Lower lobe of right lung (tissue), 2 donors: Measurements from ENCODE around the gene XPNPEP2. TPM values are rescaled to one million over a fixed set of nuclear protein-coding genes. Genes with fewer than 3 reads are reported as not detected.
"Not testable (repeated sequence)": the region's sequence is repeated elsewhere in the genome, so short reads cannot be mapped to it uniquely, and the experiment has no call there.

ENCODE experiments used
- ATAC-seq, 2 donors: fragments of 200-7000 bp; cut with Tn5 transposase; one replicate each; pipeline ENCODE4 v1.9.1; 2020 to 2022; ENCODE audit warnings: mild to moderate bottlenecking in 2 of 2, moderate library complexity in 2 of 2
- DNase-seq: peaks from one replicate; pipeline ENCODE4 v3.0.0-alpha.2; 2020
- H3K27ac ChIP-seq: fragments of 200-600 bp; one replicate; pipeline ENCODE4 v1.8.0; 2022
- H3K27me3 ChIP-seq: fragments of 200-600 bp; one replicate; pipeline ENCODE4 v1.8.0; 2022; ENCODE audit warnings: low read depth
- H3K36me3 ChIP-seq: fragments of 200-600 bp; one replicate; pipeline ENCODE4 v1.8.0; 2022; ENCODE audit warnings: mild to moderate bottlenecking
- H3K4me1 ChIP-seq: fragments of 200-600 bp; one replicate; pipeline ENCODE4 v1.8.0; 2022
- H3K4me3 ChIP-seq: fragments of 200-600 bp; one replicate; pipeline ENCODE4 v1.8.0; 2022; ENCODE audit warnings: mild to moderate bottlenecking
- H3K9me3 ChIP-seq: fragments of 200-600 bp; one replicate; pipeline ENCODE4 v1.8.0; 2022
- intact Hi-C: fragments of 100-400 bp; cut with DNase I; formaldehyde crosslinking; loops from one replicate; pipeline ENCODE4 v1.11.0; 2022
- total RNA-seq: library from RNA; stranded (reverse); fragmentation: NEBNext Ultra II Directional; extraction: Animal tissue kit (Norgen Biotek cat#: 25700); gene quantifications from one replicate; pipeline ENCODE4 v1.2.1, GENCODE V29; 2021
- TF ChIP-seq, protein P1 (sequence below): fragments of 200-600 bp; IDR thresholded peaks from one replicate; pipeline ENCODE4 v1.8.0; 2022; ENCODE audit warnings: antibody characterized with exemption, mild to moderate bottlenecking
- donor health status: DM: no; HTN: yes; CAD: no; lungs with severe emphysema.

Gene XPNPEP2
- total RNA-seq, 1 donor from 2014 or later = 2.9 TPM

DNA sequence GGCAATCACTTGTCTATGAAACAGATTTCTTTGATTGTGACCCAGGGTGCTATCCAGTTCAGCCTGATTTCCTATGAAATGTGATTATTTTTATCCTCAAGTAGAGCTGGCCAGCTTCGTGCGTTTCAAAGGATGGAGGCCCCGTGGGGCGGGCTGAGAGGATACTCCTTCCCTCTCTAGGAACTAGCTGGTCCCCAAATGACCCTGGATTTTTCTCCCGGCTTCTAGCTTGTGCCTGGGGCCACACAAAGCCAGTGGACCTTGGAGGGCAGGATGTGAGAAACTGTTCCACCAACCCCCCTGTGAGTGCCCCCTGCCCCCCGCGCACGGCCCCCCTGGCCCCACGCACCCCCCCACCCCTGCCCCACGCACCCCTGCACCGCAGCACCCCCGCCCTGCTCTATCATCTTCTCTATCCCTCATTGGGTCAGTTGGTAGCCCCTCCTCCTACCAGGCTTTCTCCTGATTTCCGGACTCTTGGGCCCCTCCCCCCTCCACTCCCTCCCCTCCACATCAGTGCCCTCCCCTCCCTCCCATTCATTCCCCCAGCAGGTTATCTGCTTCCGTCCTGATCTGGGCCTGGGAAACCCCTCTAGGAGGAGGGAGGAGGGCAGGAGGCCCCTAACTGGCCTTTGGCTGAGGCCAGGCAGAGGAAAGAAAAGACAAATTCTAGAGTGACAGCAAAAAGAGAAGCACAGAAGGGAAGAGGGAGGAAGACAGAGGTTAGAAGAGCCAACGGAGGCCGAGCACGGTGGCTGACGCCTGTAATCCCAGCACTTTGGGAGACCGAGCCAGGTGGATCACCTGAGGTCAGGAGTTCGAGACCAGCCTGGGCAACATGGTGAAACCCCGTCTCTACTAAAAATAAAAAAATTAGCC is 3.3 kb downstream of the XPNPEP2 start:
- ATAC-seq = no peak
- intact Hi-C loops = no loop called here
- TF ChIP-seq, protein P1, sequence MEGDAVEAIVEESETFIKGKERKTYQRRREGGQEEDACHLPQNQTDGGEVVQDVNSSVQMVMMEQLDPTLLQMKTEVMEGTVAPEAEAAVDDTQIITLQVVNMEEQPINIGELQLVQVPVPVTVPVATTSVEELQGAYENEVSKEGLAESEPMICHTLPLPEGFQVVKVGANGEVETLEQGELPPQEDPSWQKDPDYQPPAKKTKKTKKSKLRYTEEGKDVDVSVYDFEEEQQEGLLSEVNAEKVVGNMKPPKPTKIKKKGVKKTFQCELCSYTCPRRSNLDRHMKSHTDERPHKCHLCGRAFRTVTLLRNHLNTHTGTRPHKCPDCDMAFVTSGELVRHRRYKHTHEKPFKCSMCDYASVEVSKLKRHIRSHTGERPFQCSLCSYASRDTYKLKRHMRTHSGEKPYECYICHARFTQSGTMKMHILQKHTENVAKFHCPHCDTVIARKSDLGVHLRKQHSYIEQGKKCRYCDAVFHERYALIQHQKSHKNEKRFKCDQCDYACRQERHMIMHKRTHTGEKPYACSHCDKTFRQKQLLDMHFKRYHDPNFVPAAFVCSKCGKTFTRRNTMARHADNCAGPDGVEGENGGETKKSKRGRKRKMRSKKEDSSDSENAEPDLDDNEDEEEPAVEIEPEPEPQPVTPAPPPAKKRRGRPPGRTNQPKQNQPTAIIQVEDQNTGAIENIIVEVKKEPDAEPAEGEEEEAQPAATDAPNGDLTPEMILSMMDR = no peak
- no peak overlapping the region for H3K4me3 ChIP-seq
- H3K27ac ChIP-seq = no peak overlapping the region
- no peak for DNase-seq
- no peaks in the 10 kb centered on the region for H3K36me3 ChIP-seq
- no peaks in the 10 kb centered on the region for H3K27me3 ChIP-seq
- no peaks in the 10 kb centered on the region for H3K4me1 ChIP-seq
- no peaks in the 10 kb centered on the region for H3K9me3 ChIP-seq

DNA sequence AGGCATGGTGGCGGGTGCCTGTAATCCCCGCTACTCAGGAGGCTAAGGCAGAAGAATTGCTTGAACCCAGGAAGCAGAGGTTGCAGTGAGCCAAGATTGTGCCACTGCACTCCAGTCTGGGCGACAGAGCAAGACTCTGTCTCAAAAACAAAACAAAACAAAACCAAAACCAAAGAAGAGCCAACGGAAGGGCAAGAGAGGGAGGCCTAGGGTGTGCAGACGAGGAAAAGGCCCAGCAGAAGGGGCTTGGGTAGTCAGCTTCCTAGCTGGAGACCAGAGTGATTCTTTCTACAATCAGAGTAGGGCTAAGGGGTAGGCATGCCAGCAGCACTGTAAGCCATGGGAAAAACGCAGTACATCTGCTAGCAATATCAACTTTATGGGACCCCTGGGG is 4.0 kb downstream of the XPNPEP2 start:
- H3K4me1 ChIP-seq, H3K9me3 ChIP-seq, H3K27ac ChIP-seq, ATAC-seq, H3K27me3 ChIP-seq, H3K4me3 ChIP-seq, intact Hi-C loops, DNase-seq, H3K36me3 ChIP-seq: not testable (repeated sequence)

DNA sequence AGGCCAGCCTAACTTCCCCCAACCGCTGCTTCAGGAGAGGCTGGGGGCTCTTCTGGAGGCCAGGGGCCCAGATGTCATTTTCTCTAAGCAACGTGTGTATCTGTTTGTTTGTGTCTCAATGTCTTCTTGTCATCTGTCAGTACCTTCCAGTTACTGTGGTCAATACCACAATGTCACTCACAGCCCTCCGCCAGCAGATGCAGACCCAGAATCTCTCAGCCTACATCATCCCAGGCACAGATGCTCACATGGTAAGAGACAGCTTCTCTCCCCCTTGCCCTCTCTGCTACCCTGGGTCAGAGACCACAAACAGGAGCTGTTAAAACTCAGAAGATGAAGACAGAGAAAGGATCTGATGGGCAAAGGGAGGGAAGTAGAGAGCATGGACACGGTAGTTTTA is 5.0 kb downstream of the XPNPEP2 start:
- TF ChIP-seq, protein P1 = no peak
- no peaks in the 10 kb centered on the region for H3K4me1 ChIP-seq
- no peaks in the 10 kb centered on the region for H3K27me3 ChIP-seq
- ATAC-seq (no peak), DNase-seq (no peak)
- no peaks in the 10 kb centered on the region for H3K9me3 ChIP-seq
- no peak overlapping the region for H3K27ac ChIP-seq
- no peaks in the 10 kb centered on the region for H3K36me3 ChIP-seq
- no peak overlapping the region for H3K4me3 ChIP-seq
- intact Hi-C loops = no loop called here

DNA sequence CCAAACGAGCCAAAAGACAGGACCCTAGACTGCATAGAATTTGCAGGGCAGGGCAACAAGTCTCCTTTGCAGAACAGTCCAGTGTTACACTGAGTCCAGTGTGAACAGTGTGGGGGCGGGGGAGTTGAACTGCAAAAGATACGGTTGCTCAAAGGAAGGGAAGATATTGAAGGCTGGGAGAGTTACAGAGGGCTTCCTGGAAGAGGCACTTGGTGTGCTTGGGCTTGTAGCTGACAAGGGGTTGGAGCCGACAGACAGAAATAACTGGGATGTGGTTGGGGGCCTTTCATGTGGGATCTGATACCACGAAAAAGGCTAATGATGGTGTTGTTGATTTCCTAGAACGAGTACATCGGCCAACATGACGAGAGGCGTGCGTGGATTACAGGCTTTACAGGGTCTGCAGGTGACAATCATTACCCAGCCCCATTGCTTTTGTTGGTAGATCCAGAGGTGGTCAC is 6.1 kb downstream of the XPNPEP2 start:
- intact Hi-C loops = no loop called here
- Histone ChIP-seq H3K27me3 (no peaks in the 10 kb centered on the region), H3K9me3 (no peaks in the 10 kb centered on the region), H3K4me3 (no peak overlapping the region), H3K4me1 (no peaks in the 10 kb centered on the region), H3K27ac (no peak overlapping the region), H3K36me3 (no peaks in the 10 kb centered on the region)
- TF ChIP-seq, protein P1 = no peak
- no peak for ATAC-seq
- DNase-seq = no peak

DNA sequence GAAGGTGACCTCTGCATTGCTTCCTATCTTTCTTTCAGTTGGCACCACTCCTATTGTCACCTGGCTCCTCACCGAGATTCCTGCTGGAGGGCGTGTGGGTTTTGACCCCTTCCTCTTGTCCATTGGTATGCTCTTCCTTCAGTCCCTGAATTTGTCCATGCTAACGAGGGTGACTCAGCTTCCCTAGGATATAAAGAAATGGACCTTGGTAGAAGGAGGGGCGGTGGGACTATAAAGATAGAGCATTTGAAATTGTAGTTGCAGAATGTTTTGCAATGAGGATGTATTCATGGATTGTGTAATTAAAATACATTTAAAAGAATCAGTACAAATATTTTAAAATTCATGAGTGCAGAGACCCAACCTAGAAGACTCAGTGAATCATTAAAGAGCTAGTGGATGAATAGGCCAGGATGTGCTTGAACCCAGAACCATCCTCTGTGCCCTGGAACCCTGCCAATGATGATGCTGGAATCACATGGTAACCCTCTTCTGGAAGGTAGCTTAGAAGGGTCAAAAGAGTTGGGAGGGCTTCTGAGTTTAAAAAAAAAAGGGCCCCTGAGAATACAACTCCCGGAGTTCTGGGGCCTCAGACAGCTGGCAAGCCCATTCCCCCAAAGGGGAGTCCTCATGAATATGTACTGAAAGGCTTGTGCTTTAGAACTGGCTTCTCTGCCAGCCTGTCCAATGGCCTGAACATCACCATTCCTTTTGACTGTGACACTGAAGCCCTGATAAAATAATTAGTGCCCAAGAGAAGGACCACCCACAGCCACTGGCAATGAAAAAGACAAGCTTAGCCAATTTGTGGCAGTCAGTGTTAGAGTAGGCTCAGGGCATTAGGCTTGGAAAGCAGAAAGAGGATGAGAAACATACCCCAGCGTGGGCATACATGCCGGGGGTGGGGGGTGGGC is 8.0 kb downstream of the XPNPEP2 start:
- DNase-seq (no peak), ATAC-seq (no peak)
- TF ChIP-seq, protein P1 = no peak
- Histone ChIP-seq H3K27ac (no peak overlapping the region), H3K27me3 (no peaks in the 10 kb centered on the region), H3K9me3 (no peaks in the 10 kb centered on the region), H3K36me3 (no peaks in the 10 kb centered on the region), H3K4me3 (no peak overlapping the region), H3K4me1 (no peaks in the 10 kb centered on the region)
- intact Hi-C loops = no loop called here
